Measurements from ENCODE around the gene NDUFS2. TPM values are rescaled to one million over a fixed set of nuclear protein-coding genes. Genes with fewer than 3 reads are reported as not detected.

The NDUFS2 gene
- total and polyA plus RNA-seq, 9 of the 15 experiments (the other 6 are each of a cell fraction or from before 2014, with no cell fraction given): 70.0 to 176 (median 141) TPM

- TF ChIP-seq CREB1 (IDR thresholded peaks at IDR 0.05): no peak
- TF ChIP-seq CREB1 (CRISPR knock-in tag; IDR thresholded peaks at IDR 0.05): no peak
- TF ChIP-seq BCOR (IDR thresholded peaks at IDR 0.05): no peak
- TF ChIP-seq KLF10 (CRISPR knock-in tag; IDR thresholded peaks at IDR 0.05): no peak
- no peak for TF ChIP-seq XRCC3 (IDR thresholded peaks at IDR 0.05)
- TF ChIP-seq, protein P1, sequence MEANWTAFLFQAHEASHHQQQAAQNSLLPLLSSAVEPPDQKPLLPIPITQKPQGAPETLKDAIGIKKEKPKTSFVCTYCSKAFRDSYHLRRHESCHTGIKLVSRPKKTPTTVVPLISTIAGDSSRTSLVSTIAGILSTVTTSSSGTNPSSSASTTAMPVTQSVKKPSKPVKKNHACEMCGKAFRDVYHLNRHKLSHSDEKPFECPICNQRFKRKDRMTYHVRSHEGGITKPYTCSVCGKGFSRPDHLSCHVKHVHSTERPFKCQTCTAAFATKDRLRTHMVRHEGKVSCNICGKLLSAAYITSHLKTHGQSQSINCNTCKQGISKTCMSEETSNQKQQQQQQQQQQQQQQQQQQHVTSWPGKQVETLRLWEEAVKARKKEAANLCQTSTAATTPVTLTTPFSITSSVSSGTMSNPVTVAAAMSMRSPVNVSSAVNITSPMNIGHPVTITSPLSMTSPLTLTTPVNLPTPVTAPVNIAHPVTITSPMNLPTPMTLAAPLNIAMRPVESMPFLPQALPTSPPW (CRISPR knock-in tag; IDR thresholded peaks at IDR 0.05): no peak
- TF ChIP-seq DDX20 (tag; IDR thresholded peaks at IDR 0.05; ENCODE audit: low read depth): no peak
- TF ChIP-seq ZKSCAN3 (CRISPR knock-in tag; IDR thresholded peaks at IDR 0.05): no peak
- no peak for TF ChIP-seq NR2F6 (CRISPR knock-in tag; IDR thresholded peaks at IDR 0.05)
- no peak for TF ChIP-seq ZBTB43 (CRISPR knock-in tag; IDR thresholded peaks at IDR 0.05)
Observed at GRCh38 chr1:161168906-161169305, 33.3 kb upstream of the NDUFS2 start (continued).

DNA sequence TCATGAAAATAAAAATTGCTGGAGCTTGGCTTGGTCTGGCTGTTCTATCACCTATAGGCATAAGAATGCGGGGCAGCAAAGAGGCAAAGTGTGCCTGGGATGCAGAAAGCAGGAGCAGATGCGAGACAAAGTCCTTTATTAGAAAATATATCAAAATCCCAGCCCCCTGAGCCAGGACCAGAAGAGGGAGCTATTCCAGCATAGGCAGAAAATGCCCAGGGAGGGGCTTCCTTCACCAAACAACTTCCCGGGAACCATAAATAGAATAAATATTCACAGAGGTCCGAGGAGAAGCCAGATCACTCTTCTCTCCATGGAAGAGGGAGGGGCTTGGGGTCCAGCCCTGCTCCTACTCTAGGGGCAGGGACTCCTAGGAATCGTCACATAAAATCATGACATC is 31.0 kb upstream of the NDUFS2 start:
- H3K9me1 ChIP-seq (ENCODE audit: control insufficient read depth, insufficient read depth, low read length): no peaks in the 10 kb centered on the region
- FAIRE-seq: no peak
- no peak overlapping the region for H3K27ac ChIP-seq (ENCODE audit: extremely low read depth, low read depth, low read length)
- H3K4me2 ChIP-seq (ENCODE audit: insufficient read depth, low read length): no peak overlapping the region
- no peaks in the 10 kb centered on the region for H3K9me3 ChIP-seq (replicated peaks; ENCODE audit: control insufficient read depth, insufficient read depth, low read depth, low read length)
- H3K36me3 ChIP-seq (ENCODE audit: control insufficient read depth, insufficient read depth, low read length): peaks cover 80% of the 10 kb centered on the region
- ATAC-seq: no peak
- no peaks in the 10 kb centered on the region for H4K20me1 ChIP-seq (replicated peaks; ENCODE audit: control insufficient read depth, insufficient read depth, low read length)
- no peak overlapping the region for H3K4me3 ChIP-seq
- H3K9ac ChIP-seq (ENCODE audit: insufficient read depth in 1 of 2, low read depth in 2 of 2, low read length in 2 of 2): 0 out of 4 replicates have a peak overlapping the region, but pooled peaks of 1 of the 2 experiments have one; percentile 27
- 77% methylated on average over 4 of the region's 5 CpGs for WGBS (ENCODE audit: insufficient coverage, low coverage, missing lambda C conversion rate)
- in situ Hi-C loops (cut with MboI): no loop called here
- no peaks in the 10 kb centered on the region for H3K27me3 ChIP-seq (ENCODE audit: control insufficient read depth in 2 of 2, insufficient read depth in 2 of 2, low read length in 2 of 2)
- TF ChIP-seq POLR2AphosphoS2 (IDR thresholded peaks at IDR 0.05; ENCODE audit: low read length) (no peak), CTCF (IDR thresholded peaks at IDR 0.05 in 2 of 3, conservative IDR thresholded peaks at IDR 0.05 in 1 of 3; ENCODE audit: insufficient read depth in 2 of 3, low read depth in 1 of 3, low read length in 3 of 3) (peak; percentile 41 to 48 (median 42); a peak in 5 of 6 replicates)
- peak in 1 of 4 experiments; percentile 14 for DNase-seq (ENCODE audit: extremely low read depth in 1 of 4, low spot score in 3 of 4)
- CTCF ChIA-PET (ENCODE audit: low intra/inter-chr PET ratio): no interaction called here
- no TSS peak for BruUV-seq (replicated peaks)
- H2AFZ ChIP-seq (ENCODE audit: low read depth, low read length): no peak overlapping the region
- H3K4me1 ChIP-seq (replicated peaks in 1 of 2; ENCODE audit: control insufficient read depth in 2 of 2, insufficient read depth in 2 of 2, low read length in 2 of 2): peaks cover 15 to 45% of the 10 kb centered on the region in 2 experiments; a peak in 4 of 5 replicates
- intact Hi-C loops (cut with micrococcal nuclease): loop anchor here (10.0 kb wide), 1 partner anchor 336 kb away; no protein-coding TSS in a partner anchor
- H3K79me2 ChIP-seq (ENCODE audit: control insufficient read depth, insufficient read depth, low read length): peaks cover 33% of the 10 kb centered on the region
- POLR2A ChIA-PET: interaction anchor here (0.6 to 3.1 kb wide), 4 partner anchors 10 to 1523 kb away, joined by 3 to 12 read pairs (median 8); no protein-coding TSS in a partner anchor
